OCI-LY3 (cell line): ENCODE data around the gene ZIC5.

Source experiments
- H2AFZ ChIP-seq: fragments of 200-600, 300-600 bp; shearing (Covaris generic); 2 replicates; pipeline ENCODE4 v1.6.0; 2014; ENCODE audit warnings: antibody characterized with exemption, low read depth, low read length
- H3K27ac ChIP-seq: fragments of 200-600, 300-600 bp; sonication (generic); 2 replicates; pipeline ENCODE4 v1.5.1; 2014; ENCODE audit warnings: mild to moderate bottlenecking, low read length, moderate library complexity, mixed read lengths
- H3K27me3 ChIP-seq: fragments of 200-600, 300-600 bp; sonication (generic); 2 replicates; pipeline ENCODE4 v1.6.1; 2014; ENCODE audit warnings: low read depth, low read length, mixed read lengths
- H3K36me3 ChIP-seq: fragments of 200-600, 300-600 bp; sonication (generic); replicated peaks from 2 replicates; pipeline ENCODE3; 2014; ENCODE audit warnings: low read depth, low read length, mixed read lengths
- H3K4me1 ChIP-seq: fragments of 300-600, 200-600 bp; sonication (generic); 2 replicates; pipeline ENCODE4 v1.6.1; 2014; ENCODE audit warnings: low read length, mixed read lengths
- H3K4me2 ChIP-seq: fragments of 200-600, 300-600 bp; sonication (generic); 2 replicates; pipeline ENCODE4 v1.6.1; 2014; ENCODE audit warnings: low read length, mixed read lengths
- H3K4me3 ChIP-seq: fragments of 300-600, 200-600 bp; sonication (generic); 2 replicates; pipeline ENCODE4 v1.5.1; 2014; ENCODE audit warnings: antibody characterized with exemption, mild to moderate bottlenecking, low read length, moderate library complexity
- H3K79me2 ChIP-seq: fragments of 300-600, 200-600 bp; shearing (Covaris generic); 2 replicates; pipeline ENCODE4 v1.6.1; 2014; ENCODE audit warnings: mild to moderate bottlenecking, low read length, mixed read lengths
- H3K9ac ChIP-seq: fragments of 300-600, 200-600 bp; shearing (Covaris generic); 2 replicates; pipeline ENCODE4 v1.6.0; 2014; ENCODE audit warnings: mild to moderate bottlenecking, low read length, moderate library complexity
- H3K9me3 ChIP-seq: fragments of 200-600, 300-600 bp; shearing (Covaris generic); 2 replicates; pipeline ENCODE4 v1.6.1; 2014; ENCODE audit warnings: low read length, mixed read lengths; ENCODE audit not compliant: insufficient read depth
- H4K20me1 ChIP-seq: fragments of 200-600, 300-600 bp; sonication (generic); 2 replicates; pipeline ENCODE4 v1.6.1; 2016; ENCODE audit warnings: low read length, mixed read lengths; ENCODE audit not compliant: insufficient read depth
- EZH2phosphoT487 ChIP-seq: fragments of 200-600 bp; shearing (Covaris generic); IDR thresholded peaks from 2 replicates; pipeline ENCODE4 v1.6.1; 2018; ENCODE audit warnings: antibody characterized with exemption, mixed run types, low read depth
- TF ChIP-seq, protein P1 (sequence below): fragments of 200-600, 300-600 bp; sonication (generic); IDR thresholded peaks from 2 replicates; pipeline ENCODE4 v1.5.1; 2014; ENCODE audit warnings: antibody characterized with exemption, low read length, low read depth

The ZIC5 gene

GRCh38 chr13:99974939-99975561 is 3.5 kb upstream of the ZIC5 start:
- H3K4me3 ChIP-seq, result no peak overlapping the region
- no peak overlapping the region for H3K27ac ChIP-seq
- TF ChIP-seq EZH2phosphoT487, result no peak
- TF ChIP-seq, protein P1, sequence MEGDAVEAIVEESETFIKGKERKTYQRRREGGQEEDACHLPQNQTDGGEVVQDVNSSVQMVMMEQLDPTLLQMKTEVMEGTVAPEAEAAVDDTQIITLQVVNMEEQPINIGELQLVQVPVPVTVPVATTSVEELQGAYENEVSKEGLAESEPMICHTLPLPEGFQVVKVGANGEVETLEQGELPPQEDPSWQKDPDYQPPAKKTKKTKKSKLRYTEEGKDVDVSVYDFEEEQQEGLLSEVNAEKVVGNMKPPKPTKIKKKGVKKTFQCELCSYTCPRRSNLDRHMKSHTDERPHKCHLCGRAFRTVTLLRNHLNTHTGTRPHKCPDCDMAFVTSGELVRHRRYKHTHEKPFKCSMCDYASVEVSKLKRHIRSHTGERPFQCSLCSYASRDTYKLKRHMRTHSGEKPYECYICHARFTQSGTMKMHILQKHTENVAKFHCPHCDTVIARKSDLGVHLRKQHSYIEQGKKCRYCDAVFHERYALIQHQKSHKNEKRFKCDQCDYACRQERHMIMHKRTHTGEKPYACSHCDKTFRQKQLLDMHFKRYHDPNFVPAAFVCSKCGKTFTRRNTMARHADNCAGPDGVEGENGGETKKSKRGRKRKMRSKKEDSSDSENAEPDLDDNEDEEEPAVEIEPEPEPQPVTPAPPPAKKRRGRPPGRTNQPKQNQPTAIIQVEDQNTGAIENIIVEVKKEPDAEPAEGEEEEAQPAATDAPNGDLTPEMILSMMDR, result no peak
- no peaks in the 10 kb centered on the region for H3K36me3 ChIP-seq
- H4K20me1 ChIP-seq, result no peaks in the 10 kb centered on the region
- no peak overlapping the region for H3K9ac ChIP-seq
- H3K9me3 ChIP-seq, result no peaks in the 10 kb centered on the region
- 0 out of 2 replicates have a peak, but pooled peaks cover 4% of the 10 kb centered on the region for H3K27me3 ChIP-seq
- no peaks in the 10 kb centered on the region for H3K79me2 ChIP-seq
- H2AFZ ChIP-seq, result no peak overlapping the region
- H3K4me2 ChIP-seq, result no peak overlapping the region
- H3K4me1 ChIP-seq, result peaks cover 1% of the 10 kb centered on the region; the same call in 1 of the 2 replicates

- no peak overlapping the region for H2AFZ ChIP-seq
- no peak overlapping the region for H3K4me2 ChIP-seq
- 0 out of 2 replicates have a peak, but pooled peaks cover 4% of the 10 kb centered on the region for H3K27me3 ChIP-seq
- H3K4me3 ChIP-seq, result no peak overlapping the region
- H3K4me1 ChIP-seq, result peaks cover 6% of the 10 kb centered on the region; the same call in 1 of the 2 replicates
- TF ChIP-seq, protein P1, result no peak
- TF ChIP-seq EZH2phosphoT487, result no peak
- H3K36me3 ChIP-seq, result no peaks in the 10 kb centered on the region
- H3K9me3 ChIP-seq, result no peaks in the 10 kb centered on the region
- no peaks in the 10 kb centered on the region for H4K20me1 ChIP-seq
- no peak overlapping the region for H3K9ac ChIP-seq
- H3K79me2 ChIP-seq, result no peaks in the 10 kb centered on the region
- H3K27ac ChIP-seq, result no peak overlapping the region
Measured at GRCh38 chr13:99974296-99974938, 2.9 kb upstream of the ZIC5 start.

DNA sequence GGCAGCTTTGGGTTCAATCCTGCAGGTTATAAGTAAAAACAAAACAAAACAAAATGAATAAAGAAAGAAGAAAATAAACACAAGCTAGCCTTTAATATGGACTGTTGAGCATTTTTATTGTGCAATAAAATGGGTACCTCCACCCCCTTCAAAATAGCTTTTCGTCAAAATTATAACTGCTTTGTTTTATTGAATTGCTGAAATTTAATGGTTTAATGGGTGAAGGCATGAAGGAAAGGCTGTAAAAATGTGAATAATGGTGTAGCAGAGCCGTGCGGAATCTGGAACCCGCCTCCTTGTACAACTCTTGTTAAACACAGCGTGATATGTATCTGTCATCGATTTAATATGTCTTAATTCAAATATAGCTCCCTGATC is 2.2 kb upstream of the ZIC5 start:
- peaks cover 6% of the 10 kb centered on the region; the same call in 1 of the 2 replicates for H3K4me1 ChIP-seq
- H3K4me3 ChIP-seq, result no peak overlapping the region
- no peaks in the 10 kb centered on the region for H3K9me3 ChIP-seq
- no peaks in the 10 kb centered on the region for H4K20me1 ChIP-seq
- H3K79me2 ChIP-seq, result no peaks in the 10 kb centered on the region
- H2AFZ ChIP-seq, result no peak overlapping the region
- H3K4me2 ChIP-seq, result no peak overlapping the region
- no peak for TF ChIP-seq EZH2phosphoT487
- TF ChIP-seq, protein P1, result no peak
- H3K36me3 ChIP-seq, result no peaks in the 10 kb centered on the region
- H3K27me3 ChIP-seq, result 0 out of 2 replicates have a peak, but pooled peaks cover 2% of the 10 kb centered on the region
- no peak overlapping the region for H3K9ac ChIP-seq
- no peak overlapping the region for H3K27ac ChIP-seq

GRCh38 chr13:99973163-99973807 is 1.7 kb upstream of the ZIC5 start:
- Histone ChIP-seq H3K9me3 (no peaks in the 10 kb centered on the region), H3K4me3 (no peak overlapping the region), H3K4me2 (no peak overlapping the region), H2AFZ (no peak overlapping the region), H3K9ac (no peak overlapping the region), H4K20me1 (no peaks in the 10 kb centered on the region), H3K79me2 (no peaks in the 10 kb centered on the region), H3K27me3 (no peaks in the 10 kb centered on the region), H3K4me1 (peaks cover 6% of the 10 kb centered on the region; the same call in 1 of the 2 replicates), H3K36me3 (no peaks in the 10 kb centered on the region), H3K27ac (no peak overlapping the region)
- TF ChIP-seq EZH2phosphoT487, result no peak
